H9 (cell line): ENCODE measurements around the gene MYCBPAP. TPM values are rescaled to one million over a fixed set of nuclear protein-coding genes. Genes with fewer than 3 reads are reported as not detected.
A peak's percentile ranks its signal among the peaks of the same experiment; 100 is the strongest.

Experiments used
- DNase-seq: peaks from one replicate; pipeline ENCODE4 v3.0.0-alpha.2; 2017
- H2AFZ ChIP-seq: one replicate; pipeline ENCODE4 v1.6.1; 2013; ENCODE audit warnings: mild to moderate bottlenecking, low read length, control low read depth, moderate library complexity
- H2AK5ac ChIP-seq: 2 replicates; pipeline ENCODE4 v1.6.1; 2013; ENCODE audit warnings: low read length, control low read depth, mixed read lengths; ENCODE audit not compliant: insufficient read length
- H2BK120ac ChIP-seq: one replicate; pipeline ENCODE4 v1.6.1; 2013; ENCODE audit warnings: low read depth, mild to moderate bottlenecking, low read length, control low read depth, inconsistent platforms; ENCODE audit not compliant: poor library complexity, severe bottlenecking
- H2BK12ac ChIP-seq: 2 replicates; pipeline ENCODE4 v1.6.1; 2013; ENCODE audit warnings: low read length, control low read depth, mixed read lengths, low read depth; ENCODE audit not compliant: insufficient read length
- H2BK15ac ChIP-seq: 2 replicates; pipeline ENCODE4 v1.6.1; 2013; ENCODE audit warnings: low read depth, low read length, control low read depth
- H2BK20ac ChIP-seq: one replicate; pipeline ENCODE4 v1.6.1; 2013; ENCODE audit warnings: low read depth, mild to moderate bottlenecking, low read length, control low read depth, inconsistent platforms; ENCODE audit not compliant: poor library complexity, severe bottlenecking
- H2BK5ac ChIP-seq: 2 replicates; pipeline ENCODE4 v1.6.1; 2013; ENCODE audit warnings: low read length, control low read depth, mixed read lengths; ENCODE audit not compliant: insufficient read length
- H3K14ac ChIP-seq: 2 replicates; pipeline ENCODE4 v1.6.1; 2013; ENCODE audit warnings: low read length, control low read depth; ENCODE audit not compliant: insufficient read depth
- H3K18ac ChIP-seq: 2 replicates; pipeline ENCODE4 v1.6.1; 2013; ENCODE audit warnings: low read depth, mild to moderate bottlenecking, mixed read lengths, low read length, control low read depth; ENCODE audit not compliant: insufficient read length
- H3K23ac ChIP-seq: 2 replicates; pipeline ENCODE4 v1.6.1; 2013; ENCODE audit warnings: low read length, control low read depth, mixed read lengths, low read depth; ENCODE audit not compliant: insufficient read length
- H3K23me2 ChIP-seq: 2 replicates; pipeline ENCODE4 v1.6.1; 2013; ENCODE audit warnings: low read depth, mild to moderate bottlenecking, mixed read lengths, low read length, control low read depth; ENCODE audit not compliant: insufficient read length, poor library complexity, severe bottlenecking
- H3K27ac ChIP-seq: 2 replicates; pipeline ENCODE4 v1.5.1; 2013; ENCODE audit warnings: low read length, control low read depth, mixed read lengths, low read depth; ENCODE audit not compliant: insufficient read length
- H3K27me3 ChIP-seq: 2 replicates; pipeline ENCODE4 v1.6.1; 2013; ENCODE audit warnings: low read length, control low read depth, inconsistent platforms; ENCODE audit not compliant: insufficient read depth
- H3K4ac ChIP-seq: 2 replicates; pipeline ENCODE4 v1.6.1; 2013; ENCODE audit warnings: low read depth, mild to moderate bottlenecking, control low read depth, inconsistent platforms, low read length, moderate library complexity
- H3K4me1 ChIP-seq: 2 replicates; pipeline ENCODE4 v1.6.1; 2013; ENCODE audit warnings: low read length, control low read depth, inconsistent platforms; ENCODE audit not compliant: insufficient read depth
- H3K4me2 ChIP-seq: 2 replicates; pipeline ENCODE4 v1.6.1; 2013; ENCODE audit warnings: low read length, control low read depth, mixed read lengths; ENCODE audit not compliant: insufficient read length, insufficient read depth
- H3K56ac ChIP-seq: 2 replicates; pipeline ENCODE4 v1.6.1; 2013; ENCODE audit warnings: low read depth, mild to moderate bottlenecking, mixed read lengths, low read length, control low read depth; ENCODE audit not compliant: insufficient read length
- H3K79me1 ChIP-seq: 2 replicates; pipeline ENCODE4 v1.6.1; 2013; ENCODE audit warnings: low read depth, mild to moderate bottlenecking, moderate library complexity, low read length, control low read depth, inconsistent platforms; ENCODE audit not compliant: insufficient read depth, poor library complexity, severe bottlenecking
- H3K79me2 ChIP-seq: 2 replicates; pipeline ENCODE4 v1.6.1; 2013; ENCODE audit warnings: low read length, control low read depth, inconsistent platforms; ENCODE audit not compliant: insufficient read depth
- H3K9ac ChIP-seq: 2 replicates; pipeline ENCODE4 v1.6.1; 2013; ENCODE audit warnings: low read length, control low read depth, mixed read lengths; ENCODE audit not compliant: insufficient read length; ENCODE audit errors: extremely low read depth
- H3K9me3 ChIP-seq: one replicate; pipeline ENCODE4 v1.6.1; 2013; ENCODE audit warnings: low read depth, low read length, inconsistent platforms; ENCODE audit not compliant: control insufficient read depth
- H3T11ph ChIP-seq: one replicate; pipeline ENCODE4 v1.6.1; 2013; ENCODE audit warnings: mild to moderate bottlenecking, low read length, control low read depth, inconsistent platforms
- H4K20me1 ChIP-seq: one replicate; pipeline ENCODE4 v1.6.1; 2013; ENCODE audit not compliant: control insufficient read depth, insufficient read length, insufficient read depth
- H4K5ac ChIP-seq: 2 replicates; pipeline ENCODE4 v1.6.1; 2013; ENCODE audit warnings: low read depth, mild to moderate bottlenecking, mixed read lengths, low read length, control low read depth; ENCODE audit not compliant: insufficient read length
- H4K8ac ChIP-seq: replicated peaks from 2 replicates; pipeline ENCODE4 v1.6.1; 2013; ENCODE audit warnings: low read length, control low read depth, mixed read lengths, low read depth; ENCODE audit not compliant: insufficient read length
- H4K91ac ChIP-seq: 2 replicates; pipeline ENCODE4 v1.6.1; 2013; ENCODE audit warnings: low read depth, mild to moderate bottlenecking, moderate library complexity, mixed read lengths, low read length, control low read depth; ENCODE audit not compliant: insufficient read length
- H3K27ac Mint-ChIP-seq, 3 experiments: 2 replicates in 2 of 3; 3 replicates in 1 of 3; pipeline ENCODE4 v1.8.0; 2020 to 2021; ENCODE audit warnings: mixed read lengths in 3 of 3, mild to moderate bottlenecking in 1 of 3, moderate library complexity in 1 of 3
- H3K27me3 Mint-ChIP-seq: 2 replicates; pipeline ENCODE4 v1.8.0; 2021; ENCODE audit warnings: low read depth, mild to moderate bottlenecking, moderate library complexity, mixed read lengths
- H3K36me3 Mint-ChIP-seq, 3 experiments: 2 replicates in 2 of 3; 3 replicates in 1 of 3; pipeline ENCODE4 v1.8.0; 2020 to 2021; ENCODE audit warnings: low read depth in 3 of 3, mixed read lengths in 3 of 3; ENCODE audit not compliant: insufficient read depth in 1 of 3
- H3K4me1 Mint-ChIP-seq, 2 experiments: 2 replicates each; pipeline ENCODE4 v1.8.0; 2020; ENCODE audit warnings: mixed read lengths in 2 of 2
- H3K4me3 Mint-ChIP-seq, 2 experiments: 2 replicates in 1 of 2; 3 replicates in 1 of 2; pipeline ENCODE4 v1.8.0; 2020 to 2021; ENCODE audit warnings: mild to moderate bottlenecking in 2 of 2, mixed read lengths in 2 of 2, moderate library complexity in 1 of 2
- H3K9me3 Mint-ChIP-seq, 2 experiments: 2 replicates in 1 of 2; 3 replicates in 1 of 2; pipeline ENCODE4 v1.8.0; 2020; ENCODE audit warnings: mild to moderate bottlenecking in 2 of 2, mixed read lengths in 2 of 2, moderate library complexity in 1 of 2
- WGBS: extraction: QIAGEN DNeasy Blood & Tissue Kit; methylation state at CpG from one replicate; pipeline ENCODE4 v1.1.7; 2013; ENCODE audit warnings: missing lambda C conversion rate, low lambda C conversion rate, mixed read lengths; ENCODE audit not compliant: insufficient read length; ENCODE audit errors: extremely low coverage; 5-methylcytosine and 5-hydroxymethylcytosine counted together
- total RNA-seq: library from RNA; stranded (reverse); gene quantifications from 2 replicates; pipeline ENCODE4 v1.2.1, GENCODE V29; 2021
- TF ChIP-seq, protein P1 (sequence below): fragments of 200-600 bp; sonication (generic); conservative IDR thresholded peaks from 3 replicates; pipeline ENCODE4 v1.8.0; 2021; ENCODE audit warnings: antibody characterized with exemption, mild to moderate bottlenecking

MYCBPAP gene
- total RNA-seq, 1 experiment from 2014 or later, result 1.7 TPM

GRCh38 chr17:50560185-50560824 lies 52.1 kb downstream of the MYCBPAP start, which contains the start of gene CACNA1G:
Gene CACNA1G, plus strand, starts transcription at chr17:50560715. Its CDS starts 745 bp downstream, at chr17:50561460.
- Histone ChIP-seq H3K27ac (no peak within 1 kb of the TSS), H3K79me1 (no peaks in the 10 kb centered on the region), H3K18ac (peak within 1 kb of the TSS; percentile 83), H3K4me1 (peaks cover under 1% of the 10 kb centered on the region; the same call in 1 of the 2 replicates), H3K27me3 (peaks cover 41% of the 10 kb centered on the region), H2AFZ (no peak within 1 kb of the TSS), H4K20me1 (no peaks in the 10 kb centered on the region), H2BK5ac (no peak within 1 kb of the TSS), H2BK20ac (no peak within 1 kb of the TSS), H3K23me2 (peaks cover 26% of the 10 kb centered on the region), H4K8ac (no peak within 1 kb of the TSS), H3K14ac (no peak within 1 kb of the TSS), H3K9me3 (no peaks in the 10 kb centered on the region), H2BK120ac (no peak within 1 kb of the TSS), H4K5ac (no peak within 1 kb of the TSS), H4K91ac (no peak within 1 kb of the TSS), H2BK15ac (no peak within 1 kb of the TSS), H2AK5ac (no peak within 1 kb of the TSS), H3K9ac (no peak within 1 kb of the TSS), H3K4ac (no peak within 1 kb of the TSS), H2BK12ac (no peak within 1 kb of the TSS), H3K79me2 (no peaks in the 10 kb centered on the region), H3K56ac (no peak within 1 kb of the TSS), H3K23ac (no peak within 1 kb of the TSS), H3T11ph (no peak within 1 kb of the TSS), H3K4me2 (peak within 1 kb of the TSS; percentile 74)
- H3K9me3 Mint-ChIP-seq, result no peaks in the 10 kb centered on the region
- peak within 1 kb of the TSS; percentile 68 to 97 (median 97); a peak in 6 of 7 replicates for H3K27ac Mint-ChIP-seq
- TF ChIP-seq, protein P1, sequence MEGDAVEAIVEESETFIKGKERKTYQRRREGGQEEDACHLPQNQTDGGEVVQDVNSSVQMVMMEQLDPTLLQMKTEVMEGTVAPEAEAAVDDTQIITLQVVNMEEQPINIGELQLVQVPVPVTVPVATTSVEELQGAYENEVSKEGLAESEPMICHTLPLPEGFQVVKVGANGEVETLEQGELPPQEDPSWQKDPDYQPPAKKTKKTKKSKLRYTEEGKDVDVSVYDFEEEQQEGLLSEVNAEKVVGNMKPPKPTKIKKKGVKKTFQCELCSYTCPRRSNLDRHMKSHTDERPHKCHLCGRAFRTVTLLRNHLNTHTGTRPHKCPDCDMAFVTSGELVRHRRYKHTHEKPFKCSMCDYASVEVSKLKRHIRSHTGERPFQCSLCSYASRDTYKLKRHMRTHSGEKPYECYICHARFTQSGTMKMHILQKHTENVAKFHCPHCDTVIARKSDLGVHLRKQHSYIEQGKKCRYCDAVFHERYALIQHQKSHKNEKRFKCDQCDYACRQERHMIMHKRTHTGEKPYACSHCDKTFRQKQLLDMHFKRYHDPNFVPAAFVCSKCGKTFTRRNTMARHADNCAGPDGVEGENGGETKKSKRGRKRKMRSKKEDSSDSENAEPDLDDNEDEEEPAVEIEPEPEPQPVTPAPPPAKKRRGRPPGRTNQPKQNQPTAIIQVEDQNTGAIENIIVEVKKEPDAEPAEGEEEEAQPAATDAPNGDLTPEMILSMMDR, result no peak
- peaks cover 80% of the 10 kb centered on the region for H3K27me3 Mint-ChIP-seq
- no peaks in the 10 kb centered on the region; a peak in 1 of 7 replicates for H3K36me3 Mint-ChIP-seq
- DNase-seq, result peak; percentile 100
- no CpG with 5 or more reads among the region's 56 CpGs for WGBS
- H3K4me3 Mint-ChIP-seq, result peak within 1 kb of the TSS; percentile 72 to 92
- H3K4me1 Mint-ChIP-seq, result peaks cover 22 to 43% of the 10 kb centered on the region in 2 experiments
